Kidney capillary endothelial cell (primary cell): ENCODE measurements around the gene MLXIP.
"Not testable (repeated sequence)": the region's sequence is repeated elsewhere in the genome, so short reads cannot be mapped to it uniquely, and the experiment has no call there.

Experiments
- DNase-seq: peaks from one replicate; pipeline ENCODE4 v3.0.0-alpha.2; 2018; ENCODE audit warnings: low spot score

MLXIP gene

GRCh38 chr12:122096591-122097149 lies 18.1 kb downstream of the MLXIP start:
- DNase-seq: no peak

- no peak for DNase-seq
Observed at GRCh38 chr12:122097584-122097926, 19.0 kb downstream of the MLXIP start.

GRCh38 chr12:122097927-122098756 lies 19.6 kb downstream of the MLXIP start:
- DNase-seq: no peak

GRCh38 chr12:122099280-122099749 lies 20.8 kb downstream of the MLXIP start:
- DNase-seq: no peak

- DNase-seq: no peak
Observed at GRCh38 chr12:122099856-122100255, 21.3 kb downstream of the MLXIP start.

GRCh38 chr12:122100568-122100967 lies 22.0 kb downstream of the MLXIP start:
- no peak for DNase-seq

GRCh38 chr12:122102331-122102730 lies 23.8 kb downstream of the MLXIP start:
- no peak for DNase-seq

- peak; percentile 53 for DNase-seq
Observed at GRCh38 chr12:122104844-122105243, 26.3 kb downstream of the MLXIP start.

GRCh38 chr12:122105496-122105895 lies 26.9 kb downstream of the MLXIP start:
- DNase-seq: not testable (repeated sequence)

- no peak for DNase-seq
Observed at GRCh38 chr12:122106843-122107242, 28.3 kb downstream of the MLXIP start.

GRCh38 chr12:122107261-122107660 lies 28.7 kb downstream of the MLXIP start:
- DNase-seq: no peak

- DNase-seq: no peak
Observed at GRCh38 chr12:122111089-122111641, 32.6 kb downstream of the MLXIP start.

GRCh38 chr12:122116707-122117535 lies 38.4 kb downstream of the MLXIP start:
- DNase-seq: no peak

- DNase-seq: no peak
Observed at GRCh38 chr12:122117979-122118378, 39.4 kb downstream of the MLXIP start.

- not testable (repeated sequence) for DNase-seq
Observed at GRCh38 chr12:122121341-122121740, 42.8 kb downstream of the MLXIP start.

GRCh38 chr12:122121745-122122144 lies 43.2 kb downstream of the MLXIP start:
- no peak for DNase-seq

GRCh38 chr12:122123051-122123760 lies 44.6 kb downstream of the MLXIP start:
- DNase-seq: peak; percentile 48

GRCh38 chr12:122123761-122124145 lies 45.2 kb downstream of the MLXIP start:
- DNase-seq: no peak

- DNase-seq: no peak
Observed at GRCh38 chr12:122124370-122124769, 45.8 kb downstream of the MLXIP start.

- no peak for DNase-seq
Observed at GRCh38 chr12:122125452-122126341, 47.1 kb downstream of the MLXIP start.

- DNase-seq: no peak
Observed at GRCh38 chr12:122126342-122126635, 47.7 kb downstream of the MLXIP start.
